ENCODE data around the gene DLL1.

Gene DLL1

DNA sequence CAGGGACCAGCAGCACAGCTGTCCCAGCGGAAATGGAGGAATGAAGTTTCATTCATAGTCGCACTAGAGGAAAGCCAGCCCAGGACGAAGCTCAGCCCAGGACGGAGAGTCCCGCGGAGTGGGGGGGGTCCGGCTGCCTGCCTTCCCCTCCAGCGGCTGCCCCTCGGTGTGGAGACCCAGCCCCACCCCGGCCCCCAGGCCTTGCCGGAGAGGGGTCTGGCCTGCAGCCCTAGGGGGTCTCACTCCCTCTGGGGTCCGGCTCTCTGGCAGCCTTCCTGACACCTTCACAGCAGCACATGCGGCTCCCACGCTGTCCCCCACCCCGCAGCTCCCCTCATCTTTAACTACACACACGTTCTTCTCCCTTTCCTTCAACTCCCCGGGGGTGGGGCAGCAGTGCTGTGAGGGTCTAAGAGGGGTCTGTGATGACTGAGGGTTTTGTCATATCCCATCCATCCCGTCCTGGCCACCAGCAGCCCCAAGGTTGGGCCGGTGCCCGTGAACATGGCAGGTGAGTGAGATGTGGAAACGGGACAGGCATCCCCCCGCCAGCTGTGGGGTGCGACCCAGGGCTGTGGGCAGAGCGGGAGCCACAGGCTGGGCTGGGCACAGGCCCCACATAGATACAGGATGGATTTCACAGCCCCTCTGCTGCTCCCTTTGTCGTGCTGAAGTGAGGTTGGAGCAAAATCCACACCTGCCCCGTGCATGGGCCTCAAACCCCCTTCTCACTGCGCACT, 41.8 kb downstream of the DLL1 start:
- DNase-seq = no peak

DNA sequence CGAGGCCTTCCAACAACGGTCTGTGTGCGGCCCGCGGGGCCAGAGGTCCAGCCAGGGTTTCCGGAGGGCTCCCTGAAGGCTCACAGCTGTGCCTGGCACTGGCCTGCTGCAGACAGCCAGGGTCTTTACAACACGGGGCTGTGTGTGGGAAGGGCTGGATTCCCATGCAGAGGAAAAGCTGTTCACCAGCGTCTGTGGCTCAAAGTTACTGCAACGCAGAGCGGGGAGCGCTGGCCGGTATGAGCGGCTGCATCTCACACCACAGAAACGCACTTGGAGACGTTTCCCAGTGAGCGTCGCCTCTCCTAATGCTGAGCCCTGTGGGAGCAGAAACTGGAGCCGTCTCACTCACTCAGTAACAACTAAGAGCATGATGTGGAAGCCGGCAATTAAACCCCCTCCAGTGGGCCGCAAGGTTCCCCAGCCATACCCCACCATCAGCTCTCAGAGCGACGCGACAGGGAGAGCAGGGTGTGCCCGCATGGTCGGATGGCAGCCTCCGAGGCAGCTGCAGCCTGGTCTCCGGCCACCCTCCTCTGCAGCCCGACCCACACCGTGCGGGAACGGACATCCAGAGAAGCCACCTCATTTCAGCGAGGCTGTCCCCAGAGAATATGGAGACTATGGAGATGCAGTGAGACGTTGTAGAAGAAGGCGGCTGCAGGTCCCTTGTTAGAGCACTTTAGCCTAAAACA, 42.6 kb downstream of the DLL1 start:
- no peak for DNase-seq

DNA sequence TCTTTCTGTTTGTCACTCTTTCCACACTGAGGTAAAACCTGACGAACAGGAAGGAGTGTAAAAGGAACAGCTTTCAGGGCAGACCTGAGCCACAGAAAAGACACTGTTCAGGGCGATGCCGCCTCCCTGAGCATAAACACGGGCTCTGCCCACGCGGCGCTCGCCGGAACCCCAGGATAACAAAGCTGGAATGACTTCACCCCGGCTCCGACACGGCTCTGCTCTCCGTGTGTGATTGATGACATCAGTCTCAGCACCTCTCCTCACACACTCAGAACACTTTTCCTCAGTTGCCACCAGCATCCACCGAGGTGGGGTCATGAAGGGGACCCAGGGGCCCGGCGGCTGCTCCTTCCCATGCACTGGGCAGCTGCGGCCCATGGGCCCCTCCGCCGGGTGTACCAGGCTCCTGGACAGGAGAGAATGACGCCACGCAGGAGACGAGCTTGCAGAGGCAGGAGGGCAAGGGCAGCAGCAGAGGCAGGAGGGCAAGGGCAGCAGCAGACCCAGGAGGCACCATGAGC, 43.6 kb downstream of the DLL1 start:
- DNase-seq = no peak

DNA sequence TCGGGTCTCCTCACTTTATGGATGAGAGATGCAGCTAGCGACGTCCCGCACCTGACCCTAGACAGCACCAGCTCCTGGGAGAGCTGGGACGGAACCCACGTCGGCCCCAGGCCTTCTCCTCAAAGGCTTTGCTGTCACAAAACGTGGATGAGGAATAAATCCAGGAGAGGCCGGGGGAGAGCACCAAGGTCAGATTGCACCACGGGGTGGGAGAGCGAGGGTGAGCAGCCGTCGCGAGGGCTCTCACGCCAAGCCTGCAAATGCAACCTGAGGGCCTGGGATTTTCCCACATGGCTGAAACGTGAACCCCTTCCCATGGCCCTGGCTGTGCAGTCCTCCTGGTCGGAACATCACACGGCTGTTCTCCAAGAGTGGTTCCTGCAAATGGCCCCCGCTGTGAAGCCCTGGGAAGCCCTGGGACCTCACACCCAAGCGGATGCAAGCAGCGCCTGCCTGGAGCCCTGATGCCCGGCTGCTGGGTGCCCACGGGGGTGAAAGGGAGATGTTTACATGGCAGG, 45.3 kb downstream of the DLL1 start:
- DNase-seq = no peak

- DNase-seq = no peak
These were observed 46.0 kb downstream of the DLL1 start for GRCh38 chr6:170244721-170245474.

DNA sequence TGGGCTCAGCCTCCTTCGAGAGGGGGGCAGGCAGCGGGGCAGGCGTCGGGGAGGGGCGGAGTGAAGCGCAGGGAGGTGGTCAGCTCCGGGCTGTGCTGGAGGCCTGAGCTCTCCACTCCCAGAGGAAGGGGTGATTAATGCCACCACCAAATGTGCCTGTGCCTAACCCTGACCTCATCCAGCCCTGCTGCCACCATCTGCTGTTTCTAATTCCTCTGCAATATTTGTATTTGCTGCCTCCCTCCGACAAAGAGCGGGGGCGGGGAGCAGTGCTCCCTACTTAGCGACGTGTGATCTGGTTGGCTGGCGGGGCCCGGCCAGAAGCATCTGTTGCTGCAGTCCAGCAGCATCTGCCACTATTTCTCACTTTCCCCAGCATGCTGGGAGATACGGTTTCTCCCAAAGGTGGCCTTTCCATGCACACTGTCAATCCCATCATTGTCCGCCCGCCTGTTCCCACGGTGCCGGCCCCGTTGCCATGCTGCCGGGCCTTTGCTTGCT, 47.0 kb downstream of the DLL1 start:
- no peak for DNase-seq

DNA sequence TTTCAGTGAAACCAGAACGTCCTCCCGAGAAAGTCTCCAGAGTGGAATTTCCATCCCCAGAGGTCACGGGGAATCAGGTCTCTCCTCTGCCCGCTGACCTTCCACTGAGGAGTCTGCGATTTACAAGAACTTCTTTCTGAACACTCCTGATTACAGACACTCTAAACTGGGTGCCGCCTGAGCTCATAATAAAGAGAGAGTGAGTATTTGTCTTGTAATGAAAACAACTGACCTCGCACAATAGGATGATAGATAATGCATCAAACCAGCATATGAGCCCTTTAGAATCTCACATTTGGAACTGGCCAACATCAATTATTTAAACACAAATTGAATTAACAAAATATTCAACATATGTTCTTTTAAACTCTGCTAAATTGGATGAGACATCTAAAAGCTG, 47.5 kb downstream of the DLL1 start:
- no peak for DNase-seq

- no peak for DNase-seq
These were observed 51.9 kb downstream of the DLL1 start for GRCh38 chr6:170238741-170239565.

GRCh38 chr6:170237999-170238740, 52.7 kb downstream of the DLL1 start:
- DNase-seq = no peak

DNA sequence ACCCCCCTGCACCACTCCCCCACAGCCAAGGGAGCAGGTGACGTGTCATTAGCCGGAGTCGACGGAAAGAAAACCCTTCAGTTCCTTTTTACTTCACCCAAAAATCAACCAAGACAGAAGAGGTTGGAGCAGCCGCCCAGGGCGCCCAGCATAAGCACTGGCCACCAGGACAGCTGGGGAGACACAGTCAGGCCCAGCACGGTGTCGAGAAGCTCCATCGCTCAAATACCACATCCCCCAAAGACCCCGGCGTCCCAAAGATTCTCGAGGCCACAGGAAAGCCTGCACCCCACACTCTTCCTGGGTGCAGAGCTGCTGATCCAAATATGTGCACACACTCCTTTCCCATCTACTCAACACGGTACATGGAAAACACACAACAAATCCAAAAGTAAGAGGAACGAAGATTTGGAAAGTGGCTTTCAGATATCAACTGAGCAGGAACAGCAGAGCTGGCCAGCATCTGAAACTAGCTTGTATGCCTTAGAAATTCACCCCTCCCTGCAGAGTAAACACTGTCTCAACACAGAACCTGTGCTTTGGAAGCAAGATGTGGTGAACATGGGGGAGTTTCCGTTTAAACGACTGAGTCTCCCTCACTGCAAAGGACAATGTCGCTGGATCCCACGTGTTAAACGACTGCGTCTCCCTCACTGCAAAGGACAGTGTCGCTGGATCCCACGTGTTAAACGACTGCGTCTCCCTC, 54.6 kb downstream of the DLL1 start:
- DNase-seq = no peak

GRCh38 chr6:170235391-170236125, 55.3 kb downstream of the DLL1 start:
- no peak for DNase-seq

DNA sequence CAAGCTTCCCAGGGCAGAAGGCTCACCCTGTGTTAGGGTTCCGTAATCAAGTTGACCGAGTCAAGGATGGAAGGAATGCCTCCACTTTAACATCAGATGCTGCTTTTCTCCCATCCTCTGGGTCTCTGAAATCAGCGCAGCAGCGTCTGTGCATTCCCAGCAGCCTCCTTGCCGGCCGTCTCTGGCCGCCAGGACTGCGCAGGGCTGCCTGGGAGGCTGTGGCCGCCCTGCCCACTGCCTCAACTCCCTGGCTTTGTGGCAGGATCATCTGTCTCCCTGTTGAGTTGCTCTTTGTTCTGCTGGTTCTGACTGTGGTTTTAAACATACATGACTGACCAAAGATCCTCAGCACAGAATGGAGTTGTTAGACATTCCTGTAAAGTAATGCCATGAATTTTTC, 56.5 kb downstream of the DLL1 start:
- DNase-seq = no peak

DNA sequence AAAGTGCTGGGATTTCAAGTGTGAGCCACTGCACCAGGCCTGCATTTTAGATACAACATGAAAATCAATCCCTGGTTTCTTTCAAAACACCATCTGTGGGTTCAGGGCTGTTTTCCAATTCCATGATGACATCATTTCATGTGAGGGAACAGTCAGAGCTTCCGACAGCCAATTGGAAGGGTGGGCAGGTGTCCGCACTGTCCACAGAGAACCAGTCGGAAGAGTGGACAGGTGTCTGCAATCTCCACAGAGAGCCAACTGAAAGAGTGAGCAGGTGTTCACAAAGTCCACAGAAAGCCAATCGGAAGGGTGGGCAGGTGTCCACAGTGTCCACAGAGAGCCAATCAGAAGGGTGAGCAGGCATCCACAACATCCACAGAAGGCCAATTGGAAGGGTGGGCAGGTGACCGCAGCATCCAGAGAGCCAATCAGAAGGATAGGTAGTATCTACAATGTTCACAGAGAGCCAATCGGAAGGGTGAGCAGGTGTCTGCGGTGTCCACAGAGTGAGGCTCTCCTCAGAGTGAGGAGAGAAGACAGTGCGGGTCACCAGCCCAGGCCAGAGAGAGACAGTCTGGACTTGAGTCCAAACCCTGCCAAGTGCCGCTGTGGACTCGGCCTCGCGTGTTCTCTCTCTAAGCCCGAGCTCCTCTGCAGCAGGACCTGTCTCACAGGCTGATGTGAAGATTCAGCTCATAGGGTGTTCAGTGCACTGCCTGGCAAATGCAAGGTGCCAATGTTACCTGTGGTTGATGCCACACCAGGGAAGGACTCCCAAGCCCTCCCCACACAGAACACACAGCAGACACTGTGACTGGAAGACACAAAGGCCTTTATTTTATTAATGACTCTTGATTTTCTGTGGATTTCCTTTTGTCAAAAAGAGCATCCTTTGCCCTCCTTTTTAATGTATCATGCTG, 57.3 kb downstream of the DLL1 start:
- DNase-seq = no peak

Measured in stimulated activated CD8-positive, alpha-beta memory T cell treated with anti-CD3 and anti-CD28 coated beads, Interleukin-4, amount 100 ng/mL, for 48 hours (primary cell).